CD4-positive, alpha-beta memory T cell (primary cell): Measurements from ENCODE around the gene LGALS3BP. TPM values are rescaled to one million over a fixed set of nuclear protein-coding genes. Genes with fewer than 3 reads are reported as not detected.

Experiments
- CTCF ChIA-PET: fragments of 350-600 bp; sonication (Branson Sonifier 250); formaldehyde crosslinking; loops from one replicate; lab custom pipeline; 2021; ENCODE audit warnings: inconsistent platforms; ENCODE audit not compliant: partially characterized antibody; lab: Charles Lee
- POLR2A ChIA-PET: fragments of 350-600 bp; sonication (Branson Sonifier 250); formaldehyde crosslinking; loops from one replicate; lab custom pipeline; 2021; ENCODE audit not compliant: partially characterized antibody; lab: Charles Lee
- DNase-seq, 5 donors: peaks; one replicate each; pipeline versions ENCODE4 v3.0.0 to v3.0.0-alpha.2; 2020 to 2022; ENCODE audit warnings: mixed read lengths in 1 of 5
- H3K27ac ChIP-seq: one replicate; pipeline ENCODE4 v1.7.0; 2013; ENCODE audit warnings: low read depth, low read length
- H3K27me3 ChIP-seq: 2 replicates; pipeline ENCODE4 v1.7.0; 2013; ENCODE audit warnings: mild to moderate bottlenecking, low read length, moderate library complexity; ENCODE audit not compliant: insufficient read depth
- H3K36me3 ChIP-seq: 2 replicates; pipeline ENCODE4 v1.7.0; 2013; ENCODE audit warnings: mild to moderate bottlenecking, low read length, moderate library complexity; ENCODE audit not compliant: insufficient read depth
- H3K4me1 ChIP-seq: 2 replicates; pipeline ENCODE4 v1.7.0; 2013; ENCODE audit warnings: mild to moderate bottlenecking, low read length, moderate library complexity; ENCODE audit not compliant: insufficient read depth
- H3K4me3 ChIP-seq, 2 donors: one replicate each; pipeline ENCODE4 v1.7.0; 2013; ENCODE audit warnings: low read length in 2 of 2, mild to moderate bottlenecking in 1 of 2
- H3K9me3 ChIP-seq, 2 donors: one replicate each; pipeline ENCODE4 v1.7.0; 2013; ENCODE audit warnings: low read length in 2 of 2, control low read depth in 1 of 2; ENCODE audit not compliant: control insufficient read depth in 1 of 2
- H3K27ac Mint-ChIP-seq, 7 donors: one replicate each; pipeline ENCODE4 v1.8.0; 2020 to 2021; ENCODE audit warnings: mixed read lengths in 7 of 7, mild to moderate bottlenecking in 6 of 7, inconsistent platforms in 3 of 7, moderate library complexity in 3 of 7
- H3K27me3 Mint-ChIP-seq, 2 donors: one replicate each; pipeline ENCODE4 v1.8.0; 2020 to 2021; ENCODE audit warnings: mixed read lengths in 2 of 2
- H3K36me3 Mint-ChIP-seq, 2 donors: one replicate each; pipeline ENCODE4 v1.8.0; 2020 to 2021; ENCODE audit warnings: mixed read lengths in 2 of 2, inconsistent platforms in 1 of 2, mild to moderate bottlenecking in 1 of 2
- H3K4me1 Mint-ChIP-seq, 4 donors: one replicate each; pipeline ENCODE4 v1.8.0; 2020 to 2021; ENCODE audit warnings: mixed read lengths in 4 of 4, mild to moderate bottlenecking in 1 of 4
- H3K4me3 Mint-ChIP-seq, 8 donors: one replicate each; pipeline ENCODE4 v1.8.0; 2020 to 2021; ENCODE audit warnings: mixed read lengths in 8 of 8, mild to moderate bottlenecking in 7 of 8, moderate library complexity in 6 of 8, inconsistent platforms in 3 of 8
- H3K9me3 Mint-ChIP-seq, 8 donors: one replicate each; pipeline ENCODE4 v1.8.0; 2020 to 2021; ENCODE audit warnings: mixed read lengths in 8 of 8, mild to moderate bottlenecking in 5 of 8, inconsistent platforms in 3 of 8, moderate library complexity in 1 of 8
- intact Hi-C: fragments of 100-400 bp; cut with micrococcal nuclease; formaldehyde crosslinking; loops from one replicate; pipeline ENCODE4 v1.15.1; 2023
- polyA plus RNA-seq, 2 donors: library from polyadenylated mRNA; unstranded; fragments of 300-500 nt; fragmentation: Illumina TruSeq; gene quantifications; one replicate each; pipeline ENCODE4 v1.2.3, GENCODE V29; 2021
- total RNA-seq, 2 experiments: library from RNA; stranded (reverse); gene quantifications; one replicate each; pipeline ENCODE4 v1.2.3, GENCODE V29; 2021

LGALS3BP gene
- total and polyA plus RNA-seq, 4 experiments from 2014 or later = 44.8 to 70.7 (median 51.0) TPM

GRCh38 chr17:79001190-79002020 is 21.7 kb upstream of the LGALS3BP start:
- H3K27ac ChIP-seq = no peak overlapping the region
- Mint-ChIP-seq H3K27ac (peak overlapping the region in 5 of 7 donors; percentile 12 to 79 (median 62)), H3K27me3 (no peaks in the 10 kb centered on the region), H3K4me3 (no peak overlapping the region), H3K9me3 (peaks cover 0 to 2% (median 0%) of the 10 kb centered on the region in 8 donors), H3K4me1 (peaks cover 18 to 24% (median 21%) of the 10 kb centered on the region in 4 donors), H3K36me3 (peaks cover 12 to 48% of the 10 kb centered on the region in 2 donors)
- CTCF ChIA-PET = no interaction called here
- H3K36me3 ChIP-seq = peaks cover 37% of the 10 kb centered on the region
- intact Hi-C loops = no loop called here
- H3K27me3 ChIP-seq = no peaks in the 10 kb centered on the region
- POLR2A ChIA-PET = no interaction called here
- no peak overlapping the region for H3K4me3 ChIP-seq
- no peak for DNase-seq
- peaks cover 16% of the 10 kb centered on the region for H3K4me1 ChIP-seq
- H3K9me3 ChIP-seq = no peaks in the 10 kb centered on the region

DNA sequence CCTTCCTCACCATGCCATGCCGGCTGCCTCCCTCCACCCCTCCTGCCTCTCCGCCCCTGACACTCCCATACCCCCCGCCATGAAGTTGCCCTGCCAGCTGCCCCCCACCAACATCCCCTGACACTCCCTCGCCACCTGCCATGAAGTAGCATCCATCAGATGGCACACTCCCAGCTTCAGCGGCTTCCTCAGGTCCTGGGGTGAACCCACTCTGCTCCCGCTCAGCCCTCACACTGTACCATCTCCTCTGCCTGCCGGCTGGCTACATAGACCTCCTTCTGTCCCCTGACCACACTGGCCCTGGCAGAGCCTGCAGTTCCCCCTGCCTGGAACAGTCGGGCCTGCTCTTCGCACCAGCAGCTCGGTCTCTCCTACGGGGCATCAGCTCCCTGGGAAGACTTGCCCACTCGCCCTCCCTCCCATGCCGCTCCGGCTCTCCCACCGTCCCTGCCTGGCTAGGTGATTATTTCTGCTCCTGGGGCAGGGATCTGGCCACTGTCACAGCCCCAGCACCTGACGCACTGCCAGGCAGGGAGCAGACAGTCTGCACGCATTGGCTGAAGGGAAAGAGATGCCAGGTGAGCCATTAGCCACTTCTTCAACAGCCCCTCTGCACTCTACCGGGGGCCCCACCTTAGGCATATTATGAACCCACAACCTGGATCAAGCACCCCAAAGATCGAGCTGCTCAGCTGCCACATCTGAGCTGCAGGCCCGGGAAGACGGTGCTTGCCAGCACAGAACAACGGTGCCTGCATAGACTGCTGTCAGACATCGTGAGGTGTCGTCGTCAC is 20.9 kb upstream of the LGALS3BP start:
- POLR2A ChIA-PET = no interaction called here
- H3K27ac Mint-ChIP-seq = peak overlapping the region in 5 of 7 donors; percentile 12 to 79 (median 42)
- H3K27me3 Mint-ChIP-seq = no peaks in the 10 kb centered on the region
- DNase-seq = no peak
- peaks cover 10 to 16% (median 13%) of the 10 kb centered on the region in 4 donors for H3K4me1 Mint-ChIP-seq
- intact Hi-C loops = no loop called here
- H3K9me3 ChIP-seq = no peaks in the 10 kb centered on the region
- peaks cover 8% of the 10 kb centered on the region for H3K4me1 ChIP-seq
- peaks cover 15 to 52% of the 10 kb centered on the region in 2 donors for H3K36me3 Mint-ChIP-seq
- no peak overlapping the region for H3K4me3 ChIP-seq
- no peak overlapping the region for H3K4me3 Mint-ChIP-seq
- H3K9me3 Mint-ChIP-seq = peaks cover 0 to 2% (median 0%) of the 10 kb centered on the region in 8 donors
- no peaks in the 10 kb centered on the region for H3K27me3 ChIP-seq
- peaks cover 44% of the 10 kb centered on the region for H3K36me3 ChIP-seq
- CTCF ChIA-PET = no interaction called here
- no peak overlapping the region for H3K27ac ChIP-seq

DNA sequence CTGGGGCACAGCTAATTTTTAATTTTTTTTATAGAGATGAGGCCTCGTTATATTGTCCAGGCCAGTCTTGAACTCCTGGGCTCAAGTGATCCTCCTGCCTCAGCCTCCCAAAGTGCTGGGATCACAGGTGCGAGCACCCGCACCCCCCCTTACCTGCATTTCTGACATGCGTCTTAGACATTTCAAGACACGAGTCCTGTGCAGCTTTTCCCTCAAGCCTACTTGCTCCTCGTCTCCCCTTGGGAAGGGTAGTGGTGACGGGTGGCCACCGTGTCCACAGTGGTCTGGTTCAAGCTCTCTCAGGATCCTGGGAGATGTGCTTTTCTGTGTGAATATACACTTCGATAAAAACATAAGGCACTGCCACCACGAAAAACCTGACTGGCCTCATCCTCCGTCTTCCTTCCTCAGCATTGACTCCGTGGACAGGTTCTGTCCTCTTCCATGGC is 20.2 kb upstream of the LGALS3BP start:
- CTCF ChIA-PET = no interaction called here
- peaks cover 49% of the 10 kb centered on the region for H3K36me3 ChIP-seq
- peaks cover 19 to 56% of the 10 kb centered on the region in 2 donors for H3K36me3 Mint-ChIP-seq

GRCh38 chr17:78999056-78999768 is 19.5 kb upstream of the LGALS3BP start:
- Mint-ChIP-seq H3K27me3 (no peaks in the 10 kb centered on the region), H3K9me3 (peaks cover 0 to 2% (median 0%) of the 10 kb centered on the region in 8 donors), H3K4me3 (no peak overlapping the region), H3K27ac (peak overlapping the region in 1 of 7 donors; percentile 60), H3K4me1 (peaks cover 6 to 10% (median 9%) of the 10 kb centered on the region in 4 donors), H3K36me3 (peaks cover 19 to 58% of the 10 kb centered on the region in 2 donors)
- H3K36me3 ChIP-seq = peaks cover 50% of the 10 kb centered on the region
- ChIA-PET CTCF (no interaction called here), POLR2A (no interaction called here)
- no peaks in the 10 kb centered on the region for H3K4me1 ChIP-seq
- intact Hi-C loops = no loop called here
- H3K4me3 ChIP-seq = no peak overlapping the region
- H3K27me3 ChIP-seq = no peaks in the 10 kb centered on the region
- no peak for DNase-seq
- H3K27ac ChIP-seq = no peak overlapping the region
- H3K9me3 ChIP-seq = no peaks in the 10 kb centered on the region

More for the DNA sequence above, 20.2 kb upstream of the LGALS3BP start:
- no peak overlapping the region for H3K4me3 ChIP-seq
- no peak overlapping the region for H3K27ac ChIP-seq
- H3K27ac Mint-ChIP-seq = peak overlapping the region in 1 of 7 donors; percentile 53
- no peaks in the 10 kb centered on the region for H3K27me3 Mint-ChIP-seq
- peaks cover 0 to 2% (median 0%) of the 10 kb centered on the region in 8 donors for H3K9me3 Mint-ChIP-seq
- POLR2A ChIA-PET = no interaction called here
- no peaks in the 10 kb centered on the region for H3K27me3 ChIP-seq
- H3K4me3 Mint-ChIP-seq = no peak overlapping the region
- H3K9me3 ChIP-seq = no peaks in the 10 kb centered on the region
- no peak for DNase-seq
- intact Hi-C loops = no loop called here
- H3K4me1 Mint-ChIP-seq = peaks cover 6 to 10% (median 9%) of the 10 kb centered on the region in 4 donors
- peaks cover 1% of the 10 kb centered on the region for H3K4me1 ChIP-seq

DNA sequence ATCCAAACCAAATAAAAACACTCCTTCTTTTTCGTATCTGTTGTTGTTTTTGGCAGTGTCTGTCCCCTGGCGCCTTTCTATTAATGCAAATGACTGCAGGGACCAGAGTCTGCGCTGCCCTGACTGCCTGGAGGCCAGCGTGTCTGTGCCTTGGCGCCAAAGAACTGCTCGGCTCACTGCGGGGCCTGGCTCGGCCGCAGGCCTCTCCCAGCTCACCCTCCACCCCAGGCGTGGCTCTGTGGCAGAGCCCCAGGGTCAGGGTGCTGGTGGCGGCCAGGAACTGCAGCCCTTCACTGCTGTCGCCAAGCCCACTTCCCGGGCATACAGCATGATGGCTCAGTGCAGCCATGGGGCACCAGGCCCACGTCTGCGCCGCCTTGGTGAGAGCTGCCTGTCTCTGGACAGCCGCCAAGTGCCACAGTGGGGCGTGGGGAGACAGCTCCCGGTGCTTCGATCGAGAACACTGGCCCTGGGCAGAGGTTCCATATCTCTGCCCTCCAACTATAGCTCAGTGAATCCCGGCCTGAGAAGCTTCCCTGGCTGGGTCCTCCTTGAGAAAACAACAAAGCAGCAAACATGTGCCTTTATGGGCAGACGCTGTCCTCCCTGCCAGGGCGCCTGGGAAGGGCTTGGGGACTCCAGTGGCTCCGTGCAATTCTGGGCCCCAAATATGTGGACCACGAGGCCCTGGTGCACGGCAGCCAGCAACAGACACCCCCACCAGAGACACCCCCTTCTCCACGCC is 18.8 kb upstream of the LGALS3BP start:
- ChIA-PET POLR2A (no interaction called here), CTCF (no interaction called here)
- DNase-seq = no peak
- Histone ChIP-seq H3K27ac (no peak overlapping the region), H3K4me3 (no peak overlapping the region), H3K9me3 (no peaks in the 10 kb centered on the region), H3K27me3 (no peaks in the 10 kb centered on the region), H3K36me3 (peaks cover 50% of the 10 kb centered on the region), H3K4me1 (no peaks in the 10 kb centered on the region)
- peaks cover 0 to 2% (median 0%) of the 10 kb centered on the region in 8 donors for H3K9me3 Mint-ChIP-seq
- intact Hi-C loops = no loop called here
- H3K4me3 Mint-ChIP-seq = no peak overlapping the region
- peaks cover 8 to 12% (median 11%) of the 10 kb centered on the region in 4 donors for H3K4me1 Mint-ChIP-seq
- H3K27ac Mint-ChIP-seq = no peak overlapping the region
- H3K27me3 Mint-ChIP-seq = no peaks in the 10 kb centered on the region
- H3K36me3 Mint-ChIP-seq = peaks cover 19 to 65% of the 10 kb centered on the region in 2 donors

DNA sequence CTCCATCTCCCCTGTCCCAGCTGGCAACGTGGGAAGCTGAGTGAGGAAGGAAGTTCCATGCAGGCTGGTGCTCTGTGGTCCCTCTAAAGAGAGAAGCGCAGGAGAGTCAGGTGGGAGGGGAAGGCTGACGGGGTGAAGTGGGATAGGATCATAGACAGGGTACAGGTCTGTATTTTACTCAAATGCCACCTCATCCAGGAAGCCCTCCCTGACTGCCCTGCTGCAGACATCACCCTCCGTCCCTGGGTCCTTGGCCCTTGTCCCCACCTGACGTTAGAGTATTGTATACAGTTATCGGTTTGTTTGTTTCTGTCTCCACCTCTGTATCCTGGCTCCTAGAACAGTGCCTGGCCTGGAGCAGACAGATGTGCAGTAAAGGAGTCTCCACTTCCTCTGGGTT is 18.2 kb upstream of the LGALS3BP start:
- Histone ChIP-seq H3K4me3 (no peak overlapping the region), H3K27me3 (no peaks in the 10 kb centered on the region), H3K9me3 (no peaks in the 10 kb centered on the region), H3K36me3 (peaks cover 50% of the 10 kb centered on the region), H3K4me1 (no peaks in the 10 kb centered on the region), H3K27ac (no peak overlapping the region)
- no peak for DNase-seq
- Mint-ChIP-seq H3K9me3 (peaks cover 0 to 2% (median 0%) of the 10 kb centered on the region in 8 donors), H3K27me3 (no peaks in the 10 kb centered on the region), H3K4me3 (no peak overlapping the region), H3K36me3 (peaks cover 24 to 70% of the 10 kb centered on the region in 2 donors), H3K4me1 (peaks cover 13 to 18% (median 14%) of the 10 kb centered on the region in 4 donors), H3K27ac (peak overlapping the region in 4 of 7 donors; percentile 35 to 77 (median 52))
- POLR2A ChIA-PET = no interaction called here
- intact Hi-C loops = no loop called here
- CTCF ChIA-PET = no interaction called here
